Umbilical cord (tissue), 2 donors: Measurements from ENCODE around the gene GRM4. TPM values are rescaled to one million over a fixed set of nuclear protein-coding genes. Genes with fewer than 3 reads are reported as not detected.
"Not testable (repeated sequence)": the region's sequence is repeated elsewhere in the genome, so short reads cannot be mapped to it uniquely, and the experiment has no call there.

Experiments
- DNase-seq: peaks from one replicate; pipeline ENCODE4 v3.0.0-alpha.2; 2015; ENCODE audit warnings: low spot score
- total RNA-seq: library from RNA; depleted of rRNA; stranded (reverse); fragments of >200 nt; gene quantifications from one replicate; pipeline ENCODE4 v1.2.3, GENCODE V29; 2014; ENCODE audit warnings: low replicate concordance; ENCODE audit not compliant: insufficient read depth

The GRM4 gene
- total RNA-seq, 1 donor from 2014 or later, result 0.96 TPM

GRCh38 chr6:34027445-34027936, 118.4 kb downstream of the GRM4 start:
- DNase-seq, result peak; percentile 5

- DNase-seq, result no peak
Measured at GRCh38 chr6:34025861-34026260, 120.0 kb downstream of the GRM4 start.

GRCh38 chr6:34025112-34025807, 120.6 kb downstream of the GRM4 start:
- DNase-seq, result no peak

- no peak for DNase-seq
Measured at GRCh38 chr6:34022873-34023255, 123.0 kb downstream of the GRM4 start.

GRCh38 chr6:34022250-34022872, 123.5 kb downstream of the GRM4 start:
- DNase-seq, result no peak

- no peak for DNase-seq
Measured at GRCh38 chr6:34021554-34022190, 124.2 kb downstream of the GRM4 start.

- DNase-seq, result no peak
Measured at GRCh38 chr6:34020807-34021553, 124.9 kb downstream of the GRM4 start.

- DNase-seq, result no peak
Measured at GRCh38 chr6:34020278-34020677, 125.6 kb downstream of the GRM4 start.

GRCh38 chr6:34018961-34019606, 126.8 kb downstream of the GRM4 start:
- DNase-seq, result no peak

GRCh38 chr6:34018026-34018425, 127.9 kb downstream of the GRM4 start:
- DNase-seq, result no peak

- no peak for DNase-seq
Measured at GRCh38 chr6:34017106-34017805, 128.6 kb downstream of the GRM4 start.

- not testable (repeated sequence) for DNase-seq
Measured at GRCh38 chr6:34016573-34016972, 129.3 kb downstream of the GRM4 start.

- peak; percentile 47 for DNase-seq
Measured at GRCh38 chr6:34015586-34015985, 130.3 kb downstream of the GRM4 start.

- no peak for DNase-seq
Measured at GRCh38 chr6:34011264-34011663, 134.6 kb downstream of the GRM4 start.

GRCh38 chr6:34005901-34006531, 139.9 kb downstream of the GRM4 start:
- no peak for DNase-seq

GRCh38 chr6:34004706-34005105, 141.2 kb downstream of the GRM4 start:
- DNase-seq, result no peak

GRCh38 chr6:34003962-34004361, 141.9 kb downstream of the GRM4 start:
- DNase-seq, result no peak

- DNase-seq, result no peak
Measured at GRCh38 chr6:34001706-34002621, 143.9 kb downstream of the GRM4 start.

- DNase-seq, result no peak
Measured at GRCh38 chr6:34000281-34000680, 145.6 kb downstream of the GRM4 start.
